Heart left ventricle (tissue), 16 donors: ENCODE measurements around the gene SLC28A3. TPM values are rescaled to one million over a fixed set of nuclear protein-coding genes. Genes with fewer than 3 reads are reported as not detected.

Source experiments
- ATAC-seq, 4 donors: fragments of 200-7000 bp; cut with Tn5 transposase; one replicate each; pipeline ENCODE4 v1.9.1; 2020 to 2022; ENCODE audit warnings: moderate library complexity in 4 of 4, mild to moderate bottlenecking in 3 of 4, moderate number of reproducible peaks in 1 of 4
- DNase-seq, 5 donors: peaks; one replicate each; pipeline ENCODE4 v3.0.0-alpha.2; 2020
- H3K27ac ChIP-seq, 12 donors: fragments of 200-600 bp; sonication (generic) in 4 of 12; one replicate each; pipeline versions ENCODE4 v1.5.0 to v1.8.0; 2016 to 2022; ENCODE audit warnings: mild to moderate bottlenecking in 2 of 12
- H3K27me3 ChIP-seq, 9 donors: fragments of 200-600 bp; sonication (generic) in 2 of 9; one replicate each; pipeline versions ENCODE4 v1.5.1 to v1.8.0; 2016 to 2022; ENCODE audit warnings: mild to moderate bottlenecking in 3 of 9
- H3K36me3 ChIP-seq, 9 donors: fragments of 200-600 bp; sonication (generic) in 2 of 9; one replicate each; pipeline versions ENCODE4 v1.5.0 to v1.8.0; 2018 to 2022; ENCODE audit warnings: mild to moderate bottlenecking in 2 of 9
- H3K4me1 ChIP-seq, 12 donors: fragments of 200-600 bp; sonication (generic) in 4 of 12; one replicate each; pipeline versions ENCODE4 v1.5.0 to v1.8.0; 2016 to 2022; ENCODE audit warnings: mild to moderate bottlenecking in 3 of 12
- H3K4me3 ChIP-seq, 12 donors: fragments of 200-600 bp; sonication (generic) in 4 of 12; one replicate each; pipeline versions ENCODE4 v1.5.0 to v1.8.0; 2017 to 2022; ENCODE audit warnings: mild to moderate bottlenecking in 9 of 12, moderate library complexity in 4 of 12
- H3K9me3 ChIP-seq, 12 donors: fragments of 200-600 bp; sonication (generic) in 4 of 12; one replicate each; pipeline versions ENCODE4 v1.5.0 to v1.8.0; 2016 to 2022; ENCODE audit warnings: mild to moderate bottlenecking in 1 of 12
- CTCF ChIP-seq, 12 donors: fragments of 200-600 bp; sonication (generic) in 4 of 12; IDR thresholded peaks; one replicate each; pipeline versions ENCODE4 v1.5.0 to v1.8.0; 2018 to 2022; ENCODE audit warnings: antibody characterized with exemption in 12 of 12, mild to moderate bottlenecking in 5 of 12
- POLR2A ChIP-seq, 2 donors: fragments of 450-650 bp; IDR thresholded peaks; one replicate each; pipeline ENCODE4 v1.6.1; 2017; ENCODE audit warnings: antibody characterized with exemption in 2 of 2, mild to moderate bottlenecking in 2 of 2, moderate library complexity in 2 of 2
- WGBS, 4 donors: extraction: QIAGEN DNeasy Blood & Tissue Kit in 2 of 4; methylation state at CpG; one replicate each; pipeline versions ENCODE4 v1.1.5 to v1.1.7; 2013 to 2018; 5-methylcytosine and 5-hydroxymethylcytosine counted together
- intact Hi-C, 10 donors: fragments of 100-400 bp; cut with DNase I; formaldehyde crosslinking; loops; one replicate each; pipeline versions ENCODE4 v1.11.1 to v1.14.2; 2022
- polyA plus RNA-seq, 2 donors: library from polyadenylated mRNA; stranded (reverse); fragments of 200-250 nt; gene quantifications; one replicate each; pipeline ENCODE4 v1.2.3, GENCODE V29; 2013
- total RNA-seq, 9 donors: library from RNA; depleted of rRNA in 2 of 9; stranded (reverse); fragments of >200 nt in 2 of 9; fragmentation: NEBNext Ultra II Directional in 3 of 9; extraction: Animal tissue kit (Norgen Biotek cat#: 25700) in 3 of 9; gene quantifications; one replicate each; pipeline versions ENCODE4 v1.1.0 to v1.2.4, GENCODE V29; 2016 to 2023
- donor health status: ischemic (EF 13 %, LVEDD 7.1; RV severe dilation, severe dysfunction).
- donor health status: healthy with polysubstance abuse.
- donor health status: DM: no; HTN: yes; CAD: no.
- donor health status: DM: no; HTN: no; CAD: no.
- donor health status: ischemic (EF 25% LVEDD 6.9; RV normal size, moderate dysfunction).
- donor health status: ischemic (EF 25% LVEDD 5.7; RV mildly dilated, moderate dysfunction).
- donor health status: healthy.
- donor health status: DM: yes; HTN: yes; CAD: no.
- donor health status: ischemic (EF 35%, LVEDD 5.7; RV mildly dilated, moderate dysfunction).
- donor health status: nonischemic (EF 11% LVEDD 7.7; RV severe dilation, severe dysfunction).
- donor health status: DM: yes; HTN: yes; CAD: no.
- donor health status: PGD.
- donor health status: ischemic (EF 29% LVEDD 5.4; RV normal size, mild dysfunction).
- donor health status: nonischemic (EF 23%, LVEDD 6.1; RV moderate dilation, normal function).

SLC28A3 gene
- total and polyA plus RNA-seq, 11 donors = 0.04 to 5.7 (median 0.19) TPM; not detected in 1

GRCh38 chr9:84261070-84261746 is 79.3 kb downstream of the SLC28A3 start:
- intact Hi-C loops = loop anchor here (1.0 to 10.0 kb wide), 8 partner anchors 56 to 324 kb away; no protein-coding TSS in a partner anchor
- Histone ChIP-seq H3K36me3 (no peaks in the 10 kb centered on the region), H3K9me3 (no peaks in the 10 kb centered on the region), H3K27ac (no peak overlapping the region), H3K27me3 (no peaks in the 10 kb centered on the region), H3K4me3 (peak overlapping the region in 8 of 12 donors; percentile 1 to 49 (median 30)), H3K4me1 (peaks cover 0 to 4% (median 0%) of the 10 kb centered on the region in 12 donors)
- DNase-seq = peak; percentile 79 to 89 (median 83)
- 31 to 34% (median 32%) methylated on average over 13 of the region's 13 CpGs for WGBS, 4 donors
- peak; percentile 87 to 99 (median 97) for ATAC-seq
- peak; percentile 87 to 96 (median 92) for TF ChIP-seq CTCF (IDR thresholded peaks at IDR 0.05)
- no peak for TF ChIP-seq POLR2A (IDR thresholded peaks at IDR 0.05)

- no peak overlapping the region for H3K4me3 ChIP-seq
- H3K27me3 ChIP-seq = no peaks in the 10 kb centered on the region
- DNase-seq (no peak), ATAC-seq (no peak)
- peaks cover 0 to 4% (median 0%) of the 10 kb centered on the region in 12 donors for H3K4me1 ChIP-seq
- H3K9me3 ChIP-seq = no peaks in the 10 kb centered on the region
- TF ChIP-seq POLR2A (IDR thresholded peaks at IDR 0.05) (no peak), CTCF (IDR thresholded peaks at IDR 0.05) (no peak)
- no peaks in the 10 kb centered on the region for H3K36me3 ChIP-seq
- WGBS, 4 donors = 80 to 84% (median 82%) methylated on average over 9 of the region's 9 CpGs
- H3K27ac ChIP-seq = no peak overlapping the region
- intact Hi-C loops = loop anchor here in 2 of 10 donors (5.0 kb wide), 2 partner anchors 81 to 86 kb away; no protein-coding TSS in a partner anchor
Measured at GRCh38 chr9:84258371-84258770, 82.2 kb downstream of the SLC28A3 start.

GRCh38 chr9:84255696-84256095 is 84.9 kb downstream of the SLC28A3 start:
- Histone ChIP-seq H3K36me3 (no peaks in the 10 kb centered on the region), H3K4me3 (no peak overlapping the region), H3K27me3 (no peaks in the 10 kb centered on the region), H3K27ac (no peak overlapping the region), H3K4me1 (peaks cover 0 to 3% (median 0%) of the 10 kb centered on the region in 12 donors), H3K9me3 (no peaks in the 10 kb centered on the region)
- intact Hi-C loops = loop anchor here in 2 of 10 donors (5.0 kb wide), 2 partner anchors 78 to 83 kb away; no protein-coding TSS in a partner anchor
- ATAC-seq (no peak), DNase-seq (no peak)
- TF ChIP-seq POLR2A (IDR thresholded peaks at IDR 0.05) (no peak), CTCF (IDR thresholded peaks at IDR 0.05) (no peak)
- 74 to 79% (median 77%) methylated on average over 4 of the region's 4 CpGs for WGBS, 4 donors

- H3K4me3 ChIP-seq = no peak overlapping the region
- TF ChIP-seq POLR2A (IDR thresholded peaks at IDR 0.05) (no peak), CTCF (IDR thresholded peaks at IDR 0.05) (no peak)
- intact Hi-C loops = loop anchor here in 2 of 10 donors (5.0 kb wide), 2 partner anchors 78 to 83 kb away; no protein-coding TSS in a partner anchor
- no peaks in the 10 kb centered on the region for H3K9me3 ChIP-seq
- H3K36me3 ChIP-seq = no peaks in the 10 kb centered on the region
- peak in 2 of 4 donors; percentile 49 to 75 for ATAC-seq
- H3K4me1 ChIP-seq = peaks cover 0 to 3% (median 0%) of the 10 kb centered on the region in 12 donors
- WGBS, 4 donors = 59 to 66% (median 60%) methylated on average over 6 of the region's 6 CpGs
- no peak overlapping the region for H3K27ac ChIP-seq
- H3K27me3 ChIP-seq = no peaks in the 10 kb centered on the region
- DNase-seq = peak in 1 of 5 donors; percentile 46
Measured at GRCh38 chr9:84254972-84255371, 85.6 kb downstream of the SLC28A3 start.
